NCI-H2029 (cell line): ENCODE results near the gene SCAF4.
"Not testable (repeated sequence)": the region's sequence is repeated elsewhere in the genome, so short reads cannot be mapped to it uniquely, and the experiment has no call there.

ENCODE experiments used
- DNase-seq: peaks from one replicate; lab custom pipeline; 2025; lab: John Stamatoyannopoulos, UW

SCAF4 gene, protein sequence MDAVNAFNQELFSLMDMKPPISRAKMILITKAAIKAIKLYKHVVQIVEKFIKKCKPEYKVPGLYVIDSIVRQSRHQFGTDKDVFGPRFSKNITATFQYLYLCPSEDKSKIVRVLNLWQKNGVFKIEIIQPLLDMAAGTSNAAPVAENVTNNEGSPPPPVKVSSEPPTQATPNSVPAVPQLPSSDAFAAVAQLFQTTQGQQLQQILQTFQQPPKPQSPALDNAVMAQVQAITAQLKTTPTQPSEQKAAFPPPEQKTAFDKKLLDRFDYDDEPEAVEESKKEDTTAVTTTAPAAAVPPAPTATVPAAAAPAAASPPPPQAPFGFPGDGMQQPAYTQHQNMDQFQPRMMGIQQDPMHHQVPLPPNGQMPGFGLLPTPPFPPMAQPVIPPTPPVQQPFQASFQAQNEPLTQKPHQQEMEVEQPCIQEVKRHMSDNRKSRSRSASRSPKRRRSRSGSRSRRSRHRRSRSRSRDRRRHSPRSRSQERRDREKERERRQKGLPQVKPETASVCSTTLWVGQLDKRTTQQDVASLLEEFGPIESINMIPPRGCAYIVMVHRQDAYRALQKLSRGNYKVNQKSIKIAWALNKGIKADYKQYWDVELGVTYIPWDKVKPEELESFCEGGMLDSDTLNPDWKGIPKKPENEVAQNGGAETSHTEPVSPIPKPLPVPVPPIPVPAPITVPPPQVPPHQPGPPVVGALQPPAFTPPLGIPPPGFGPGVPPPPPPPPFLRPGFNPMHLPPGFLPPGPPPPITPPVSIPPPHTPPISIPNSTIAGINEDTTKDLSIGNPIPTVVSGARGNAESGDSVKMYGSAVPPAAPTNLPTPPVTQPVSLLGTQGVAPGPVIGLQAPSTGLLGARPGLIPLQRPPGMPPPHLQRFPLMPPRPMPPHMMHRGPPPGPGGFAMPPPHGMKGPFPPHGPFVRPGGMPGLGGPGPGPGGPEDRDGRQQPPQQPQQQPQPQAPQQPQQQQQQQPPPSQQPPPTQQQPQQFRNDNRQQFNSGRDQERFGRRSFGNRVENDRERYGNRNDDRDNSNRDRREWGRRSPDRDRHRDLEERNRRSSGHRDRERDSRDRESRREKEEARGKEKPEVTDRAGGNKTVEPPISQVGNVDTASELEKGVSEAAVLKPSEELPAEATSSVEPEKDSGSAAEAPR

DNA sequence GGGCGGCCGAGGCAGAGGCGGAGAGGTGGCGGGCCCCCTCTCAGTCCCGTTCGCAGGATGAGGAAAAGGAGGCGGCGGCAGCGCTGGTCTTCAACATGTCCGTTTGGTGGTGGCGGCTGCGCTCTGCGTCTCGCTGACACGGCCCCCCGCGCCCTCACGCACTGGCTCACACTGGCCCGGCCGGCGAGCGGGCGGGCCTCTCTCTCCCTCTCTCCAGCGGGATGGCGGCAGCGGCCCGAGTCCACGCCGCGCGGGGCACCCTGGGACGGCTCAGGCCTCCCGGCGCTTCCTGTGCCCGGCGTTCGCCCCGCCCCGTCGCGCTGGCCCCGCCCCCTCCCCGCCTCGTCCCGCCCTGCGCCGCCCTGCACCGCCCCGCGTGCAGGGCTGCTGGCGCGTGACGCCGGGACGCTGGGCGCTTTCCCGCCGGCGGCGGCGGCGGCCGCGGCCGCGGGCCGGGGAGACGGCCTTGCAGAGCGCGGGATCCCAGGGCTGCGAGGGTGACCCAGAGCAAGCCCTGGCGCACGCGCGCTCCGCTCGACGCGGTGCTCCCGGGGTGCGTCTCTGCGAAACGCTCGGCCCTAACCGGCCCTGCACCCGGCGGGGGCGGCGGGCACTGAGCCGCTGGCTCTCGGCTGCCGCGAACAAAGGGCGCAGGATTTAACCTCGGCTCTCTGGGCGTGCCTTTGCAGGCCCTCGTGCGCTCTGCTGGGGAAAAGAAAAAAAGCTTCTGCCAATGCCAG lies at the start of gene SCAF4:
Gene SCAF4 (minus strand): TSS at position 262 of the 740 bp plus-strand sequence. CDS start 426 bp downstream, outside the sequence.
- peak; percentile 89 for DNase-seq

DNA sequence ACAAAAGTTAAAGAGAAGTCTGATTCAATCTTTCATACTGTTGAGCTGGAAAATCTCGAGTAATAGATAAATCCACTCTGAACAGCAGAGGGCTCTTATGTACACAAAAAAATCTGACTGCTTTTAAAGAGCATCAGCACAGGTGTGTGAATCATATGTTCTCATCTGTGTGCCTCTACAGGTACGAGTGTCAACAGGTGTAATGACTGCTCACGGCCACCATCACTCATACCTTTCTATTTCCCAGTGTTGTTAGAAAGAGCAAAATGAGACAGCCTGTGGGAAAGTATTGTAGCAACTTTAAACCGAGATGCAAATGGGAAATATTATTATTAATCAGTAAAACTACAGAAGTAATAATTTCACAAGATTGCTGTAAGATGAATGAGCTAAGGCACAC lies 49.0 kb upstream of the SCAF4 start:
- DNase-seq, result peak; percentile 72

DNA sequence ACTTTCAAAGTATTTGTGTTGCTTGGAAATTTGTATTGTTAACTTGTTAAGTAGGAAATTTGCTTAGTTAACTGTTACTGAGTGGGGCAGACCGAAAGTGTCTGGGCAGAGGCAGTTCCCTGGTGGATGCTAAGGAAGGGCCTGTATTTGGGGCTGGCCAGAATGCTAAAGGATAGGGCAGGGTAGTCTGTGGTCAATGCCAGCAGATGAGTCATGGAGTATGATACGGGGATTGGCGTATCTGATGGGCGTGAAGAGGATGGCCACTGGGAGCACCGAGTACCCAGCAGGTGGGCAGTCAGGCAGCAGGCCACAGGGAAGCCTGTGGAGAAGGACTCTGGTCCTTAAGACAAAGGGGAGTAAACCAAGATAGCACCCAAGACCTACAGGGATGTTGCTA lies 46.6 kb upstream of the SCAF4 start:
- DNase-seq, result no peak

DNA sequence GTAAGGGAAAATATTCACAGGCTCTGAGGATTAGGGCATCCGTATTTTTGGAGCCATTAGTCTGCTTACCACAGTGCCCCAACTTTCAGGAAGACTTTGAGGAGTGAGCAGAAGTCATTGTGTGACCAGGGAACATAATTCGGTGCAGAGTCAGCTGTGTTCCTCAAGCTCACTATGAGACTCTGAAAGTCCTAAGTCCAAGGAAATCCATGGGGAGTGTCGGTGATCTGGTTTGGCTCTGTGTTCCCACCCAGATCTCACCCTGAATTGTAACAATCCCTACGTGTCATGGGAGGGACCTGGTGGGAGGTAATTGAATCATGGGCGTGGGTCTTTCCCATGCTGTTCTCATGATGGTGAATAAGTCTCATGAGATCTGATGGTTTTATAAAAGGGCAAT lies 45.9 kb upstream of the SCAF4 start:
- DNase-seq, result no peak

DNA sequence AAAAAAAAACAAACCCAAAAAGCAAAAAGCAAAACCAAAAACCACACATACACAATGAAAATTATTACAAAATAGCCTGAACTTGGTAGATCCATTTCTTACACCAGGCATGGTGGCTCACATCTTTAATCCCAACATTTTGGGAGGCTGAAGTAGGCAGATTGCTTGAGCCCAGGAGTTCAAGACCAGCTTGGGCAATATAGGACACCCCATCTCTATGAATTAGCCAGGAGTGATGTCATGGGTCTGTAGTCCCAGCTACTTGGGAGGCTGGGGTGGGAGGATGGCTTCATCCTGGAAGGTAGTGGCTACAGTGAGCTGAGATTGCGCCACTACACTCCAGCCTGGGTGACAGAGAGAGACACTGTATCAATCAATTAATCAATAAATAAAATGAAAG lies 42.1 kb upstream of the SCAF4 start:
- DNase-seq, result no peak

DNA sequence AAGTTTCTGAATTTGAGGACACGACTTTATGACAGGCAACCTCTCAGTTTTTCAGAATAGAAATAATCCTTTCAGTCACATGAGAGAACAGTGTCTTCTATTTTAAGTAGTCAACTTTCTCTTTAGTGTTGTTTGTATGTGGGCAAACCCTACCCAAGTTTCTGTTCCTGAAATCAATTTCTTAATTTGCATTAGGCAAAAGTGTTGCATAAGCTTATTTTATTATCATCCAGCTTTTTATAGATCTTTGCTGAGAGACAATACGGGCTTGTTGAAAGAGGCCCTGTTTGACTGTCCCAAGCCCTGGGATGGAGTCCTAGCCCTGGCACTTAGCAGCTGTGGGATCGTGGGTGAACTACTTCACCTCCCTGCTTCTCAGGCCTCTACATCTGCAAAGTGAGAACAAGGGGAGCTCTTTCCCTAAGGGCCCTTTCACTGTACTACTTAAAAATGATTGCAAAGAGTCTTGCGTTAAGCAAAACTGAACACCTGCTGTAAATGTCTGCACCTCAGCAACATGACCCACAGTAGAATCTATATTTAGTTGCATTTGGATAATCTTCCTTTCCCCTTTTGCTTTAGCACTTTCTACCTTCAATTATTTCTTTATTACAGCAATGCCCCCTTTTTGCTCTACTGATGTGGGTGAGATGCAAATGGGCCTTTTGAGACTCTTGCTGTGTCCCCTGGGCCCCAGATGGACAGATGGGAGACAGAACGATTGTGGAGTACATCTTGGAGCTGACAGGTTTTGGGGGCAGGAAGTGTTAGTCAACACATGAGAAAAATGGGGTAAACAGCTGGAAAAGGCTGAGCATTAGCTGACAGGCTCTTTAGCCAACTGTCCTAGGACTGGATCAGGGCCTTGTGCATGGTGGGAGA lies 41.0 kb upstream of the SCAF4 start:
- no peak for DNase-seq

DNA sequence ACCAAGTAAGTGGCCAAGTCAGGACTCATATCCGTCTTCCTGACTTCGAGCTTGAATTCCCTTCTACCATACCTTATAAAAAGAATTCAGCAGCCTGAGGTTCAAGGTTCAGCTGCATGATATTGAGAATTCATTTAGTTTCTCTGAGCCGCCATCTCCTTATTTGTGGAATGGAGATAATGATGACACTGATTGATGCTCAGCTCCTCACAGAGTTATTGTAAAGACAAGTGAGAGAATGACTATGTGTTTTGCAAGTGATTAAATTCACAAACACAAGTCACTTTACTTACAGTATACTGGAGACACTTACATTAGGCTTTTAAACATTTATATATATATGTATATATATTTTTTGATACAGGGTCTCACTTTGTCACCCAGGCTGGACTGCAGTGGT lies 39.8 kb upstream of the SCAF4 start:
- DNase-seq, result no peak

DNA sequence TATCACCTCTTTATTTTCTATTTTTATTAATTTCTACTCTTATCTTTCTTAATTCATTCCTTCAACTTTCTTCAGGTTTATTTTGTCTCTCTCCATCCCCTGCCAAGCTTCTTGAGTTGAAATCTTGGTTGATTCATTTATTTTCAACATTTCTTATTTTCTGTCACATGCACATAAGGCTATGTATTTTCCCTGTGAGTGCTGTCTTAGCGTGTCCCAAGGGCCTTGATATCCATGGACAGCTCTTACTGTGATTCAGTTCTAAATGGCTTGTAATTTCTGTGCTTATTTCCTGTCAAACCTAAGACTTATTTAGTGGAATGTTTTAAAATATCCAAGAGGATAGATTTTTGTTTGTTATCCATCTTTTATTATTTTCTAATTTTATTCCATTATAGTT lies 36.8 kb upstream of the SCAF4 start:
- no peak for DNase-seq

DNA sequence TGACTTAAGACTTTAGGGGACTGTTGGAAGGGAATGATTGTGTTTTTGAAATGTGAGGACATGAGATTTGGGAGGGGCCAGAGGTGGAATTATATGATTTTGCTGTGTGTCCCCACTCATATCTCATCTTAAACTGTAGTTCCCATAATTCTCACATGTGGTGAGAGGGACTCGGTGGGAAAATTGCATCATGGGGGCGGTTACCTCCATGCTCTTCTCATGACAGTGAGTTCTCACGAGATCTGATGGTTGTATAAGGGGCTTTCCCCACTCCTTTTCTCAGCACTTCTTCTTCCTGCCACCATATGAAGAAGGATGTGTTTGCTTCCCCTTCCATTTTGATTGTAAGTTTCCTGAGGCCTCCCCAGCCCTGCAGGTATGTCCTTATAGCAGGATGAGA lies 35.0 kb upstream of the SCAF4 start:
- DNase-seq, result no peak

DNA sequence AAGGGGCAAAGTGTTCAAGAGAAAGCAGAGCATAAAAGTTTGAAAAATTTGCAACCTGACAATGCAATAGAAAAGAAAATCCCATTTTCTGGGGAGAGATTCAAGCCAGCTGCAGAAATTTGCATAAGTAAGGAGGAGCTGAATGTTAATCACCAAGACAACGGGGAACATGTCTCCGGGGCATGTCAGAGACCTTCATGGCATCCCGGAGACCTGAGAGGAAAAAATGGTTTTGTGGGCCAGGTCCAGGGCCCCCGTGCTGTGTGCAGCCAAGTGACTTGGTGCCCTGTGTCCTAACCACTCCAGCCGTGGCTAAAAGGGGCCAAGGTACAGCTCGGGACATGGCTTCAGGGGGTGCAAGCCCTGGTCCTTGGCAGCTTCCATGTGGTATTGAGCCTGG lies 33.9 kb upstream of the SCAF4 start:
- DNase-seq, result not testable (repeated sequence)

DNA sequence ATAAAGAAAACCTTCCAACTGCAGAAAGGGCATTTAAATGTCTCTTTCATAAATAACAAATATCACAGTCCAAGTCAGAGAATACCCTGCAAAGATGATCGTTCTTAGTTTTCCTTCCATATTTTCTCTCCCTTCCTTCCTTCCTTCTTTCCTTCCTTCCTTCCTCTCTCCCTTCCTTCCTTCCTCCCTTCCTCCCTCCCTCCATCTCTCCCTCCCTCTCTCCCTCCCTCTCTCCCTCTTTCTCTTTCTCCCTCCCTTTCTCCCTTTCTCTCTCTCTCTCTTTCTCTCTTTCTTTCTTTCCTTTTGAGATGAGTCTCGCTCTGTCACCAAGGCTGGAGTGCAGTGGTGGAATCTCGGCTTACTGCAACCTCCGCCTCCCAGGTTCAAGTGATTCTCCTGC lies 29.0 kb upstream of the SCAF4 start:
- DNase-seq, result no peak

DNA sequence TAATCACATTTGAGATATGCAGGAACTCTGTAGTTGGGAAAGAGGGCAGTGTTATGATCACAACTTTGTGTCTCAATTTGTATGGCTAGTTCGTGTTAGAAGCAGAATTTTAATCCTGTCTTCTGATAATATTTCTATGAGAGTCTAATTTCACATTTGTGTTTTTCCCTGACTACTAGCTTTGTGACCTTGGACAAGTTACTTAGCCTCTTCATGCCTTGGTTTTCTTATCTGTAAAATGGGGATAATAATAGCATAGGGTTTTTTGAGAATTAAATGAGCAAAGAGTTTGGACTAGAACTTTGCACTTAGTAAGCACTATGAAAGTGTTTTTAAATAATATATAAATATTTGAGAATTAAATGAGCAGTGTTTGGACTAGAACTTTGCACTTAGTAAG lies 24.9 kb upstream of the SCAF4 start:
- no peak for DNase-seq

DNA sequence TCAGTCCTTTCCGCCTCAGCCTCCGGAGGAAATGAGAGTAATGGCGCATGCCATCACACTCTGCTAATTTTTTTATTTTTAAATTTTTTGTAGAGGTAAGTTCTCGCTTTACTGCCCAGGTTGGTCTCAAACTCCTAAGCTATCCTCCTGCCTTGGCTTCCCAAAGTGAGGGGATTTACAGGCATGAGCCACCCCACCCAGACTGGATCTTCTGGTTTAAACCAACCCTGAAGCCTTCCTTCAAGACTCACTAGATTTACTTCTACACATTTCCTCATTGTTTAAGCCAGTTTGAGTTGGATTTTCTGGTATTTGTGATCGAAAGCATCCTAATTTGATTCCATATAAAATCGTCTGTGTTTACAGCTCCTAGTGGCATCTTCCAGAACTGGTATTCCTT lies 23.1 kb upstream of the SCAF4 start:
- DNase-seq, result no peak

DNA sequence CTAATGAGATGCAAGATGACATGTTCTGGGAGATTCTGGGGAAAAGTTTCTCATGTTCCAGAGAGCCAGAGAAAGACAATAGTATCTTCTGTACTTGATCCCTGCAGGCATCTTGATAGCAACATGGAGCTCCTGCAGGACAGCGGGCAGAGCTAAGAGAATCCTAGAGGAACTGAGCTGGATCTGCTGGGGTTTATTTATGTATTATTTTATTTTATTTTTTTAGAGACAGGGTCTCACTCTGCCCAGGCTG lies 22.7 kb upstream of the SCAF4 start:
- no peak for DNase-seq

DNA sequence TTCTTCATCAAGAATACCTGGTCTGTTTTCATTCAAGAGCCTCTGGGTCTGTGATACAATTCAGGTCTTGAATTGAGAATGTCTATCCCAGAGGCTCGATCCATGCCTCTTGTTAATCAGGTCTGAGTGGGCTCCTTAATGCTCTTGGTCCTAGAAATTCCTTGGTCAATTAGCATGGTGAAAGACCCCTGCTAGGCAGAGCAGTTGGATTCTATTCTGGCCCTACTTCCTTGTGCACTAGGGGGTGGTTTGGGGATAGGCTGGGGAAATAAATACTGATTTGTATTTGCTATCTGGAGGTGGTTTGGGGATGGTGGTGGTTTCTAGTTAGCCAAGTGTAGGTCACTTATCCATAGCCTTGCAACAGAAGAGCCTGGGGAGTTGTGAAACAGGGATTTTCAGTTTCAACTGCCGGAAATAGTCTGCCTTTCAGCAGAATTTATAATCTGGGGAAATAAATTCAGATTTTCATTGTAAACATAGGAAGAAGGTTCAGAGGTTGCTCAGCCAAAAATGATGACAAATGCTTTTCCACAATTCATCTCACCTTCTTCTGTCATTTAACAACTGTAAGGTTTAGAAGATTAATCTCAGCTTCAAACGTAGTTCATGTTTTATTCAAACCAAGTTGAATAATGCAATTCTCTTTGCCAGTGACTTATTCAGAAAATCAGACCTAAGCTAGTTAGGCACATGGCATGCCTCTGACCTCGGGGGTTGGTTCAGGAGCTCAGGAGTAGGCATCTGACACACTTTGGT lies 22.2 kb upstream of the SCAF4 start:
- no peak for DNase-seq

DNA sequence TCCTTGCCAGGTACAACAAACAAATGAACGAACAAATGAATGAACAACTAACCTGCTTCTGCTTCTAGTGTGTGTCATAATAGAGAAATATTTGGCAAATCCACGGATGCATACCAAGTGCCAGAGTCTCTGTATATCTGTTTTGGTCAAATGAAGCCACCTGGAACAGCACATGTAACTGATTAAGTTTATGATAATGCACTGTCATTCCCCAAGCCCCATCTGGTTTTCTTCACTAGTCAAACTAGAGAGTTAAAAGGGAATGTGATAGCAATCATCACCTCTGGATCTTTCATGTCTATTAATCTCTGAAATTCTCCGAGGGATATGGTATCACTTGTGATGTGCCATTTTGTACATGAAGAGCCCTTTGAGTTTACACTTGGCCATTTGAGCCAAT lies 21.0 kb upstream of the SCAF4 start:
- DNase-seq, result no peak

DNA sequence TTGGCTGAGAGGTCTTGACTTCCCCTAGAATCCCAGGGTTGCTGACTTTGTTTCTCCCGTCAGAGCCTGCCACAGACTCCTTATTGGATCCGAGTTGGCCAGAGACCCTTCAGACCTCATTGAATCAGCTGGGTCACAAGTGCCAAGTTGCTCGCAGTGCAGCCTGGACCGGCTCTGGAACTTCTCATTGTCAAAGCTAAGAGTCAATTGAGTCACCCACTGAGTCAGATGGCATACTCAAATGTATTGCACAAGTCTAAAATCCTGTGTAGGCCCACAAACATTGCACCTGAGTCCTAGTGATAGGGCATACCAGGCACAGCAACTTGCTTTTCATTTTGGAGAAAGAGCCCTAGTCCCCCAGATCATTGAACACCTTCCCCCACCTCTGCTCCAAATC lies 20.4 kb upstream of the SCAF4 start:
- no peak for DNase-seq

DNA sequence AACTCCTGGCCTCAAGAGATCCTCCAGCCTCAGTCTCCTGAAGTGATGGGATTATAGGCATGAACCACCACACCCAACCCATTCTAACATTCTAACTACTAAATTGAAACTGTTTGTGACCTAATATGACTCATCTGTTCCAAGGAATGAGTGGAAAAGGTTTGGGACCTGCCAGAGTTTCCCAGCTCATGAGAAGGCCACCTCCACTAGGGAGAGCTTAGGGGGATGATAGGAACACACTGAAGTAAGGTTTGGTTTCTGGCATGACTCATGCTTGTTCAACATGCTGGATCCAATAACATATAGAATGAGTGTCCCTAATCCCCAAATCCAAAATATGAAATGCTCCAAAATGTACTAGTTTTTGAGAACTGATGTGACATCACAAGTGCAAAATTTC lies 18.9 kb upstream of the SCAF4 start:
- no peak for DNase-seq

DNA sequence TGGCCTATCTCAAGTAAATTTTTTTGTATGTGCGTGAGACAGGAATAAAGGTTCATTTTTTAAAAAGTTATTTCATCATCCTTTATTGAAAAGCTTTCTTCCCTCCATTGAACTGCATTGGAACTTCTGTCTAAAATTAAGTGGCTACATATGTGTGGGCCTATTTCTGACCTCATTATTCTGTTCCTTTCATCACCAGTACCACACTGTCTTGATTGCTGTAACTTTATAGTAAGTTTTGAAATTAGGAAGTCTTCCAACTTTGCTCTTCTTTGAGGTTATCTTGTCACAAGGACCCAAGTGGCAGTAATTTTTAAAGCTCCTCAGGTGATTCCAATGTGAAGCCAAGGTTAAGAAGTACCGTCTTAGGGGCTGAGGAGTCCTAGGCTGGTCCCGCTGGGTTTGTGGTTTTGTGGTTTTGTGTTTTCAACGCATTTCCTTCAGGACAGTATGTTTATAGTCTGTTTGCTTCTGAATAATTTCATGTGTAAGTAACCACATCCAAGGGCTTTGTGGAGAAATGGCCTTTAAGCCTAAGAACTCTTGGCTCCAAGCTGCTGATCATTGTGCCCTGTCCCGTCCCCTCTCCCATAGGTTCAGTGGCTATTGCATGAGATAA lies 12.4 kb upstream of the SCAF4 start:
- DNase-seq, result no peak

DNA sequence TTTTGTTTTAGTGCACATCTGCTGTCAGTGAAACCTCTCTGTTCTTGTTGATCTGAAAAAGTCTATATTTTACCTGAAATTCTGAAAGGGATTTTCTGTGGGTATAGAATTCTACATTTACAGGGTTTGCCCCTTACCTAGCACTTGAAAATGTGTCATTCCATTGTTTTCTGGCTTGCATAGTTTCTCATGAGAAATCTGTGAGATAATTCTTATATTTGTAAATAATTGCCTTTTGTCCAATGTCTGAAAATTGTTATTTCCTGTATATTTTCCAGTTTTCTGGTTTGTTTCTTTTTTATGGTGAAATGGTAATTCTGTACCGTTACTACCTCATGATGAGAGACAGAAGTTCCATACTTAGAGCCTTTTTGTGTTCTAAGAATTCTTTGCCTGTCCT lies 11.8 kb upstream of the SCAF4 start:
- DNase-seq, result no peak
